ENCODE measurements around the gene PTPRH. TPM values are rescaled to one million over a fixed set of nuclear protein-coding genes. Genes with fewer than 3 reads are reported as not detected.
A peak's percentile ranks its signal among the peaks of the same experiment; 100 is the strongest.

The PTPRH gene
- total RNA-seq, 1 donor from 2014 or later = 2.8 TPM

DNA sequence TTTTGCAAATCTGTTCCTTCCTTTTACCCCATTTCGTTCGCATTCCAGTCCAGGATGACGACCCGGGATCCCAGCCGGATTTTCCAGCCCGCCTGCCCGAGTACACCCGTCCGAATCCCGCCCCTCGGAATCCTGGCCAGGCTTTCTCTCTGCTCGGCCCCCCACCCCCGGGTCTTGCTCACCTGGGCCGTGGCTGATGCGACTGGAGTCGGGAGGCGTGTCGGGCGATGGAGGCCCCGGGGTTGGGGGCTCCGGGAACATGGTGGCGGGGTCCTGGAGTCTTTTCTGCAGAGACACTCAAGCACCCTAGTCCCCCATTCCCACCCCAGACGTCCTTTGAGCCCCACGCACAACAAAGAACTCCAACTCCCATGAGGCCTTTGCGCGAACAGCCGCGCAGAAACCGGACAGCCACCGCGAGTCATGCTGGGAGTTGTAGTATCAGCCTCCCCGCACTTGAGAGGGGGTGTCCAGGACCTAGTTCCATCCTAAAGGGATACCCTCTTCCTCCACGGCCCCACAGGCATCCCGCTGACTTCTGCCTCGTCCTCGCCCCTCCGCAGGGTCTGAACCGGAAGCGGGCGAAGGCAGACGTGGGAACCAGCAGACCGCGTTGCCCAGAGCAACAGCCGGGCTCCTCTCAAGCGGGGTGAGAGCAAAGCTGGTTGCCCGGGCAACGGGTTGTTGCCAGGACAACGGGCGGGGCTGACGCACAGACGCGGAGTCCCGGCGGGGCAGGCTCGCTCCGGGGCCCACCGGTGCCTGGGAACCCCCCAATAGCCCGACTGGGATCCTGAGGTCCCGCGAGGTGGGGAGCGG, 30.3 kb downstream of the PTPRH start:
- H3K4me3 ChIP-seq (ENCODE audit: low read depth, low read length) = peak overlapping the region; percentile 40
- no peak for TF ChIP-seq CTCF (conservative IDR thresholded peaks at IDR 0.05; ENCODE audit: low read depth, low read length)
- no peak for DNase-seq (ENCODE audit: low read depth)

DNA sequence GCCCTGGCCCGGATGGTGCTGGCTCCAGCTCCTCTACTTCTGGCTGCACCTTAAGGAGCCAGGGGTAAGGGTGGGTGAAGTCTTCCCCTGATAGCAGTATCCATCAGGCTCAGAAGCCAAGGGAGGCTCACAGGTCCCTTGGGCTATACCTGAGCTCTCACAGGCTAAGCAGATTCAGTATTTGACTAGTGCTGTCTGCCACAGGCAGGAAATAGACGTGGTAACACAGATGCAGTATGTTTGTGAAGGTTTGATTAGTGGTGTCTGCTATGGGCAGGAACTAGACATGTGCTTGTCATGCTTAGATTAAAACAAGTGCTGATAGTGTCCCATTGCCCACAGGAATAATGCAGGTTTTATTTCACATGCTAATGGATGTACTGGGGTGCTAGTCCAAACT, 33.2 kb downstream of the PTPRH start:
- no peak overlapping the region for H3K4me3 ChIP-seq (ENCODE audit: low read depth, low read length)
- DNase-seq (ENCODE audit: low read depth) = no peak
- TF ChIP-seq CTCF (conservative IDR thresholded peaks at IDR 0.05; ENCODE audit: low read depth, low read length) = no peak

DNA sequence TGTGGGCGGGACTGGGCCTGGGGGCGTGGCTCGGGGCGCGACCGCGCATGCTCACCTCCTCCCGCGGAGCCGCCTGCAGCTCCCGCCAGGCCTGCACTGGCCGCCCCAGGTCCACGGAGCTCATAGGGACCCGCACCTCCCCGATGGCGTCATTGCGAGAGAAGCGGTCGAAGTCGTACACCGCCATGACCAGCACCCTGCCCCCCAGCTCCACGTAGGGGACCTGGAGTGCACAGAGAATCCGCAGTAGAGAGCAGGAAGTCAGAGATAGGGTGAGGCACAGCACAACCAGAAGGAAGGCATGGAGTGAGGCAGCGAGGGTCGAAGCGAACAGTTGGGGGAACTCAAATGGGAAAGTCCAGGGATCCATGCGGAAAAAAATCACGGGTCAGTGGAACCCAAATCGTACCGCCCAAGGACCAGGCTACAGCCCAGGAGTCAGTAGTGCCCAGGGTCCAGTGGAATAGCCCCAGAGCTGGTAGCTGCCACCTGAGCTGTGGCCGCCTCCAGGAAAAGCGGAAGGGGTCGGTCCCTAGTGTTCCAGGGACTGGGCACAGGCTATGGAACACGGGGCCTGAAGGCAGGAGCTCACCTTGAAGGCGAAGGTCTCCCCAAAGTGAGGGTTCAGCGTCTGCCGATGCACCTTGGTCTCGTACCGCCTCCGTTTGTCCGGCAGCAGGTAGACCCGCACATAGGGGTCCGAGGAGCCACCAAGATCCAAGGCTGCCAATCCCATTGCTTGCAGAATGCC, 34.0 kb downstream of the PTPRH start:
- no peak for DNase-seq (ENCODE audit: low read depth)
- TF ChIP-seq CTCF (conservative IDR thresholded peaks at IDR 0.05; ENCODE audit: low read depth, low read length) = no peak
- no peak overlapping the region for H3K4me3 ChIP-seq (ENCODE audit: low read depth, low read length)

- H3K4me3 ChIP-seq (ENCODE audit: low read depth, low read length) = no peak overlapping the region
- TF ChIP-seq CTCF (conservative IDR thresholded peaks at IDR 0.05; ENCODE audit: low read depth, low read length) = no peak
- DNase-seq (ENCODE audit: low read depth) = no peak
These were observed 34.7 kb downstream of the PTPRH start for GRCh38 chr19:55174425-55175116.

DNA sequence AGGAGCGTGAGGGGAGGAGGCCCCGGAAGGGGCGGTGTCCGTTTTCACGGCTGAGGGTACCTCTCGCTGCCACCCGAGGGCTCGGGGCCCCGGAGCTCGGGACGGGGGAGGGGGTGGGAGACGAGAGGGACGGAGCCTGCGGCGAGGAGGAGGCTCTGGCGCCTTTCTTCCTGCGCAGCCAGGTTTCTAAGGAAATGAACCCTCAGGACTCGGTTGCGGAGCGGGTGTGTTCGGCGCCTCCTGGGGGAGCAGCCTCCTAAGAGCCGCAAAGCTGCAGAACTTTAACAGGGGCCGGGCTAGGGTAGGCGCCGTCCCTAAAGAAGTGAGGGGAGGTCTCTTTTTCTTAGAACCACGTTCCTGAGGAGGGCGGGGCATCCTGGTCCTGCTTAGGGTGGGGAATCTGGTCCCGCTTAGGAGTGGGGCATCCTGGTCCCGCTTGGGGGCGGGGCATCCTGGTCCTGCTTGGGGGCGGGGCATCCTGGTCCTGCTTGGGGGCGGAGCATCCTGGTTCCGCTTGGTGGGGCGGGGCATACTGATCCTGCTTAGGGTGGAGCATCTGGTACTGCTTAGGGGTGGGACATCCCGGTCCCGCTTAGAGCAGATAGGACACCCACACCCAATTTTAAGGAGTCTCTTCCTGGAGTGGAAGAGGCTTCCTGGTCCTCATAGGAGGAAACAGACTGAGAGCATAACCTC, 35.4 kb downstream of the PTPRH start:
- H3K4me3 ChIP-seq (ENCODE audit: low read depth, low read length) = peak overlapping the region; percentile 62
- no peak for DNase-seq (ENCODE audit: low read depth)
- no peak for TF ChIP-seq CTCF (conservative IDR thresholded peaks at IDR 0.05; ENCODE audit: low read depth, low read length)

DNA sequence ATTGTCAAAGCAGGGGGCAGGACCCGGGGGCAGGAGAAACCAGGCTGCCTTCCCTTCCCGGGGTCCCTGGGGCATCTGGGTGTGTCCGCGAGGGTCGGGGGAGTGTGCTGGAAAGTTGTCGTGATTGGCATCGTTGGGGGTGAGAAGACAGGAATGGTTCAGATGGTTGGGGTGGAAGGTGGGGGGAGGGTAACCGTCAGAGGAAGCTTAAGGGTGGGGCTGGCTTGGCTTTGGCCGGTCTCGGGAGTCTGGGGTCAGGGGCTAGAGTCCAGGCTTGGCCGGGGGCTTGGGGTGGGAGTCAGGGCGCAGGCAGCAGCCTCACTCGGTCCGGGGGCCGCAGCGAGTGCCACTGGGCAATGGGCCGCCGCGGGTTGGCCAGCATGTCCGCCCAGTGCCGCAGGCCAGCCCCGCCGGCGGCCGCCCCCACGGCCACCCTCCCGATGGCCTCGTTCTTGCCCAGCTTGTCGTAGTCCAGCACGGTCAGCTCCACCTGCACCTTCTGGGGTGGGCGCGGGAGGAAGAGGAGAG, 36.1 kb downstream of the PTPRH start:
- TF ChIP-seq CTCF (conservative IDR thresholded peaks at IDR 0.05; ENCODE audit: low read depth, low read length) = no peak
- peak overlapping the region; percentile 62 for H3K4me3 ChIP-seq (ENCODE audit: low read depth, low read length)
- DNase-seq (ENCODE audit: low read depth) = no peak

Measured in epithelial cell of proximal tubule (primary cell).